Liver (tissue), 9 donors: ENCODE data around the gene MSI2. TPM values are rescaled to one million over a fixed set of nuclear protein-coding genes. Genes with fewer than 3 reads are reported as not detected.

Experiments used
- DNase-seq: peaks from one replicate; pipeline ENCODE4 v3.0.0-alpha.2; 2017; ENCODE audit warnings: low spot score
- H3K27ac ChIP-seq, 2 donors: one replicate each; pipeline ENCODE4 v1.7.0; 2013; ENCODE audit warnings: inconsistent platforms in 2 of 2, low read length in 2 of 2, control low read depth in 1 of 2, low read depth in 1 of 2, mild to moderate bottlenecking in 1 of 2
- H3K27me3 ChIP-seq, 4 donors: one replicate each; pipeline versions ENCODE4 v1.6.1 to v1.7.0; 2013; ENCODE audit warnings: low read length in 3 of 4, inconsistent platforms in 1 of 4, mild to moderate bottlenecking in 1 of 4, moderate library complexity in 1 of 4; ENCODE audit not compliant: control insufficient read depth in 4 of 4, insufficient read depth in 4 of 4
- H3K36me3 ChIP-seq, 4 donors: one replicate each; pipeline versions ENCODE4 v1.6.1 to v1.7.0; 2013; ENCODE audit warnings: low read length in 3 of 4, mild to moderate bottlenecking in 3 of 4, low read depth in 1 of 4, moderate library complexity in 1 of 4; ENCODE audit not compliant: control insufficient read depth in 4 of 4, insufficient read depth in 3 of 4
- H3K4me1 ChIP-seq, 4 donors: one replicate each; pipeline versions ENCODE4 v1.6.1 to v1.7.0; 2013; ENCODE audit warnings: low read length in 3 of 4, mild to moderate bottlenecking in 3 of 4, moderate library complexity in 1 of 4; ENCODE audit not compliant: control insufficient read depth in 4 of 4, insufficient read depth in 4 of 4
- H3K4me3 ChIP-seq, 3 donors: one replicate each; pipeline versions ENCODE4 v1.6.1 to v1.7.0; 2013; ENCODE audit warnings: low read length in 3 of 3, control low read depth in 1 of 3, low read depth in 1 of 3, mild to moderate bottlenecking in 1 of 3
- H3K9ac ChIP-seq, 2 donors: one replicate each; pipeline ENCODE4 v1.7.0; 2013; ENCODE audit warnings: low read length in 2 of 2, mild to moderate bottlenecking in 2 of 2, moderate library complexity in 2 of 2, control low read depth in 1 of 2, low read depth in 1 of 2
- H3K9me3 ChIP-seq, 4 donors: one replicate each; pipeline versions ENCODE4 v1.6.1 to v1.7.0; 2013; ENCODE audit warnings: low read length in 3 of 4; ENCODE audit not compliant: control insufficient read depth in 4 of 4
- ATF3 ChIP-seq: IDR thresholded peaks from 2 replicates; pipeline ENCODE4 v1.6.1; 2016; ENCODE audit warnings: antibody characterized with exemption
- CTCF ChIP-seq: fragments of 150-350 bp; IDR thresholded peaks from 2 replicates; pipeline ENCODE4 v1.5.1; 2017; ENCODE audit warnings: improper control_type of control experiment, low read depth, low read length; ENCODE audit not compliant: missing input control
- EGR1 ChIP-seq, 2 donors: IDR thresholded peaks; 2 replicates each; pipeline ENCODE4 v1.6.1; 2016 to 2018; ENCODE audit warnings: antibody characterized with exemption in 2 of 2, low read depth in 2 of 2
- FOXA1 ChIP-seq: IDR thresholded peaks from 2 replicates; pipeline ENCODE4 v1.6.1; 2016; ENCODE audit warnings: antibody characterized with exemption
- FOXA2 ChIP-seq: IDR thresholded peaks from 2 replicates; pipeline ENCODE4 v1.6.1; 2016; ENCODE audit warnings: antibody characterized with exemption
- GABPA ChIP-seq, 2 donors: IDR thresholded peaks in 1 of 2; conservative IDR thresholded peaks in 1 of 2; 2 replicates each; pipeline ENCODE4 v1.6.1; 2016; ENCODE audit warnings: antibody characterized with exemption in 2 of 2, mild to moderate bottlenecking in 1 of 2, moderate library complexity in 1 of 2
- HNF4A ChIP-seq, 2 donors: conservative IDR thresholded peaks; 2 replicates each; pipeline ENCODE4 v1.6.1; 2016; ENCODE audit warnings: antibody characterized with exemption in 2 of 2, mild to moderate bottlenecking in 2 of 2
- HNF4G ChIP-seq: IDR thresholded peaks from 2 replicates; pipeline ENCODE4 v1.6.1; 2016; ENCODE audit warnings: antibody characterized with exemption
- JUND ChIP-seq, 2 donors: IDR thresholded peaks; 2 replicates each; pipeline ENCODE4 v1.6.1; 2016; ENCODE audit warnings: antibody characterized with exemption in 2 of 2
- MAX ChIP-seq: IDR thresholded peaks from 2 replicates; pipeline ENCODE4 v1.6.1; 2016; ENCODE audit warnings: antibody characterized with exemption
- NR2F2 ChIP-seq: IDR thresholded peaks from 2 replicates; pipeline ENCODE4 v1.6.1; 2016; ENCODE audit warnings: antibody characterized with exemption
- RAD21 ChIP-seq, 2 donors: IDR thresholded peaks; 2 replicates each; pipeline ENCODE4 v1.6.1; 2016; ENCODE audit warnings: antibody characterized with exemption in 2 of 2, mild to moderate bottlenecking in 2 of 2
- REST ChIP-seq: IDR thresholded peaks from 2 replicates; pipeline ENCODE4 v1.6.1; 2016; ENCODE audit warnings: antibody characterized with exemption, mild to moderate bottlenecking
- RXRA ChIP-seq, 2 donors: IDR thresholded peaks; 2 replicates each; pipeline ENCODE4 v1.6.1; 2017 to 2018; ENCODE audit warnings: antibody characterized with exemption in 2 of 2, mild to moderate bottlenecking in 1 of 2
- SP1 ChIP-seq: IDR thresholded peaks from 2 replicates; pipeline ENCODE4 v1.6.1; 2018; ENCODE audit warnings: antibody characterized with exemption, mild to moderate bottlenecking
- TAF1 ChIP-seq: conservative IDR thresholded peaks from 2 replicates; pipeline ENCODE4 v1.6.1; 2016; ENCODE audit warnings: antibody characterized with exemption, mild to moderate bottlenecking
- YY1 ChIP-seq: IDR thresholded peaks from 2 replicates; pipeline ENCODE4 v1.6.1; 2016; ENCODE audit warnings: antibody characterized with exemption, mild to moderate bottlenecking
- ZBTB33 ChIP-seq: IDR thresholded peaks from 2 replicates; pipeline ENCODE4 v1.6.1; 2016; ENCODE audit warnings: antibody characterized with exemption
- WGBS: extraction: QIAGEN DNeasy Blood & Tissue Kit; methylation state at CpG from one replicate; pipeline ENCODE4 v1.1.7; 2013; 5-methylcytosine and 5-hydroxymethylcytosine counted together
- polyA plus RNA-seq, 2 donors: library from polyadenylated mRNA; stranded (reverse) in 1 of 2; unstranded in 1 of 2; fragments of 200-250 nt in 1 of 2; fragments of >200 nt in 1 of 2; fragmentation: Nextera tagmentation in 1 of 2; extraction: Ambion mirVana in 1 of 2; gene quantifications; one replicate each; pipeline versions ENCODE4 v1.2.1 to v1.2.3, GENCODE V29; 2013 to 2015
- total RNA-seq, 2 donors: library from RNA; depleted of rRNA; stranded (reverse); fragments of >200 nt; gene quantifications; one replicate each; pipeline ENCODE4 v1.2.3, GENCODE V29; 2014
- donor health status: healthy.
- donor health status: healthy.
- donor health status: healthy.
- donor health status: healthy.
- donor health status: healthy.

The MSI2 gene
- total and polyA plus RNA-seq, 4 donors = 5.7 to 15.6 (median 9.2) TPM

- TF ChIP-seq TAF1 (no peak), HNF4G (no peak), YY1 (no peak), MAX (no peak), CTCF (no peak), FOXA2 (no peak), HNF4A (conservative IDR thresholded peaks at IDR 0.05) (no peak), ZBTB33 (no peak), REST (no peak), SP1 (no peak), NR2F2 (no peak), EGR1 (IDR thresholded peaks at IDR 0.05; ENCODE audit: low read depth in 2 of 2) (no peak), RXRA (IDR thresholded peaks at IDR 0.05) (no peak), ATF3 (no peak), RAD21 (IDR thresholded peaks at IDR 0.05) (no peak), JUND (IDR thresholded peaks at IDR 0.05) (no peak), GABPA (IDR thresholded peaks at IDR 0.05 in 1 of 2, conservative IDR thresholded peaks at IDR 0.05 in 1 of 2) (no peak), FOXA1 (no peak)
- no peak overlapping the region for H3K9ac ChIP-seq
Measured at GRCh38 chr17:57545731-57546342, 289.5 kb downstream of the MSI2 start.

More at GRCh38 chr17:57545731-57546342, 289.5 kb downstream of the MSI2 start:
- Histone ChIP-seq H3K27ac (no peak overlapping the region), H3K4me1 (no peaks in the 10 kb centered on the region), H3K36me3 (no peaks in the 10 kb centered on the region), H3K9me3 (no peaks in the 10 kb centered on the region), H3K4me3 (no peak overlapping the region), H3K27me3 (no peaks in the 10 kb centered on the region)
- WGBS = 97% methylated on average over 19 of the region's 19 CpGs
- no peak for DNase-seq
